Neuronal stem cell (in vitro differentiated cells): ENCODE measurements around the gene OS9. TPM values are rescaled to one million over a fixed set of nuclear protein-coding genes. Genes with fewer than 3 reads are reported as not detected.
"Not testable (repeated sequence)": the region's sequence is repeated elsewhere in the genome, so short reads cannot be mapped to it uniquely, and the experiment has no call there.

Experiments
- DNase-seq: peaks from one replicate; pipeline ENCODE4 v3.0.0-alpha.2; 2013; ENCODE audit warnings: low spot score
- H2AFZ ChIP-seq: one replicate; pipeline ENCODE4 v1.6.1; 2013; ENCODE audit warnings: mild to moderate bottlenecking, low read length, inconsistent platforms
- H2AK5ac ChIP-seq: 2 replicates; pipeline ENCODE4 v1.6.1; 2013; ENCODE audit warnings: low read depth, mild to moderate bottlenecking, inconsistent platforms, low read length, moderate library complexity, mixed read lengths
- H2BK120ac ChIP-seq: 2 replicates; pipeline ENCODE4 v1.6.1; 2013; ENCODE audit warnings: low read depth, mild to moderate bottlenecking, inconsistent platforms, low read length, moderate library complexity, mixed read lengths
- H2BK12ac ChIP-seq: one replicate; pipeline ENCODE4 v1.6.1; 2013; ENCODE audit warnings: low read length, inconsistent platforms
- H2BK15ac ChIP-seq: 2 replicates; pipeline ENCODE4 v1.6.1; 2013; ENCODE audit warnings: mild to moderate bottlenecking, low read length, inconsistent platforms, mixed read lengths
- H2BK5ac ChIP-seq: one replicate; pipeline ENCODE4 v1.6.1; 2013; ENCODE audit warnings: inconsistent platforms, mild to moderate bottlenecking, low read length, moderate library complexity
- H3K14ac ChIP-seq: one replicate; pipeline ENCODE4 v1.6.1; 2013; ENCODE audit warnings: low read length, inconsistent platforms
- H3K18ac ChIP-seq: 2 replicates; pipeline ENCODE4 v1.6.1; 2013; ENCODE audit warnings: low read length, inconsistent platforms
- H3K23ac ChIP-seq: 2 replicates; pipeline ENCODE4 v1.6.1; 2013; ENCODE audit warnings: low read depth, mild to moderate bottlenecking, mixed read lengths, low read length, inconsistent platforms; ENCODE audit not compliant: poor library complexity
- H3K27ac ChIP-seq: replicated peaks from 3 replicates; pipeline ENCODE4 v1.5.1; 2013; ENCODE audit warnings: low read length, inconsistent platforms
- H3K27me3 ChIP-seq, 3 experiments: 2 replicates each; pipeline ENCODE4 v1.6.1; 2013; ENCODE audit warnings: low read length in 3 of 3, mild to moderate bottlenecking in 2 of 3, inconsistent platforms in 1 of 3, low read depth in 1 of 3, mixed read lengths in 1 of 3, moderate library complexity in 1 of 3; ENCODE audit not compliant: control insufficient read depth in 3 of 3, insufficient read depth in 3 of 3
- H3K36me3 ChIP-seq, 2 donors: replicated peaks in 1 of 2; 2 replicates each; pipeline ENCODE4 v1.6.1; 2013; ENCODE audit warnings: low read length in 2 of 2; ENCODE audit not compliant: control insufficient read depth in 2 of 2, insufficient read depth in 2 of 2
- H3K4ac ChIP-seq: 2 replicates; pipeline ENCODE4 v1.6.1; 2013; ENCODE audit warnings: inconsistent platforms, mild to moderate bottlenecking, low read length, moderate library complexity
- H3K4me1 ChIP-seq, 2 donors: 1 replicate in 1 of 2; 2 replicates in 1 of 2; pipeline ENCODE4 v1.6.1; 2013; ENCODE audit warnings: low read length in 2 of 2, low read depth in 1 of 2; ENCODE audit not compliant: control insufficient read depth in 2 of 2, insufficient read depth in 1 of 2
- H3K4me2 ChIP-seq: one replicate; pipeline ENCODE4 v1.6.1; 2013; ENCODE audit warnings: mild to moderate bottlenecking, low read length, inconsistent platforms; ENCODE audit not compliant: insufficient read depth, poor library complexity, severe bottlenecking
- H3K4me3 ChIP-seq, 2 donors: 2 replicates each; pipeline ENCODE4 v1.5.1; 2013; ENCODE audit warnings: low read length in 2 of 2, mild to moderate bottlenecking in 2 of 2, inconsistent platforms in 1 of 2, moderate library complexity in 1 of 2
- H3K79me1 ChIP-seq: one replicate; pipeline ENCODE4 v1.6.1; 2013; ENCODE audit warnings: low read depth, mild to moderate bottlenecking, inconsistent platforms, low read length, moderate library complexity
- H3K9ac ChIP-seq: one replicate; pipeline ENCODE4 v1.6.1; 2013; ENCODE audit warnings: mild to moderate bottlenecking, low read depth, low read length, inconsistent platforms; ENCODE audit not compliant: poor library complexity
- H3K9me3 ChIP-seq, 2 donors: replicated peaks in 1 of 2; 2 replicates each; pipeline versions ENCODE3 to v1.6.1; 2013; ENCODE audit warnings: low read length in 2 of 2, mild to moderate bottlenecking in 2 of 2, inconsistent platforms in 1 of 2, low read depth in 1 of 2, mixed read lengths in 1 of 2, moderate library complexity in 1 of 2; ENCODE audit not compliant: control insufficient read depth in 2 of 2, insufficient read depth in 1 of 2
- H4K8ac ChIP-seq: one replicate; pipeline ENCODE4 v1.6.1; 2013; ENCODE audit warnings: low read depth, mild to moderate bottlenecking, inconsistent platforms, low read length, moderate library complexity
- H4K91ac ChIP-seq: one replicate; pipeline ENCODE4 v1.6.1; 2013; ENCODE audit warnings: low read length, low read depth, mild to moderate bottlenecking, inconsistent platforms; ENCODE audit not compliant: poor library complexity
- WGBS, 2 donors: extraction: QIAGEN DNeasy Blood & Tissue Kit; methylation state at CpG; one replicate each; pipeline ENCODE4 v1.1.7; 2013; ENCODE audit warnings: missing lambda C conversion rate in 2 of 2, mixed read lengths in 1 of 2; ENCODE audit not compliant: insufficient read length in 2 of 2, insufficient replicate concordance in 1 of 2; ENCODE audit errors: extremely low coverage in 2 of 2; 5-methylcytosine and 5-hydroxymethylcytosine counted together
- polyA plus RNA-seq, 2 experiments: library from polyadenylated mRNA; stranded (reverse); fragments of 200-250 nt; gene quantifications; one replicate each; pipeline ENCODE4 v1.2.3, GENCODE V29; 2013

The OS9 gene
- polyA plus RNA-seq (2013, experiment 1 of 2) = 46.7 TPM
- polyA plus RNA-seq (2013, experiment 2 of 2) = 45.7 TPM

- peak within 1 kb of the TSS; percentile 47 for H3K27ac ChIP-seq
- H3K9me3 ChIP-seq = no peaks in the 10 kb centered on the region
- no CpG with 5 or more reads among the region's 45 CpGs for WGBS, 2 donors
- no peak within 1 kb of the TSS for H2BK5ac ChIP-seq
- H2BK15ac ChIP-seq = no peak within 1 kb of the TSS
- H3K4me3 ChIP-seq = peak within 1 kb of the TSS; percentile 76 to 91
- peak within 1 kb of the TSS; percentile 80 for H3K4me2 ChIP-seq
- no peak within 1 kb of the TSS for H3K4ac ChIP-seq
- no peak within 1 kb of the TSS for H2BK12ac ChIP-seq
- no peaks in the 10 kb centered on the region for H3K27me3 ChIP-seq
- peak within 1 kb of the TSS; percentile 11 for H3K18ac ChIP-seq
- no peak within 1 kb of the TSS for H4K91ac ChIP-seq
- peak within 1 kb of the TSS; percentile 87 for H2AFZ ChIP-seq
- no peak within 1 kb of the TSS for H2BK120ac ChIP-seq
- peak within 1 kb of the TSS; percentile 93 for H3K9ac ChIP-seq
- no peak within 1 kb of the TSS for H2AK5ac ChIP-seq
- peaks cover 10 to 31% of the 10 kb centered on the region in 2 donors for H3K36me3 ChIP-seq
- DNase-seq = peak; percentile 99
- H3K14ac ChIP-seq = no peak within 1 kb of the TSS
- no peak within 1 kb of the TSS for H3K23ac ChIP-seq
- H4K8ac ChIP-seq = no peak within 1 kb of the TSS
- peaks cover 2% of the 10 kb centered on the region for H3K79me1 ChIP-seq
- peaks cover 5% of the 10 kb centered on the region in 2 donors for H3K4me1 ChIP-seq
These were observed at the start of gene OS9 for GRCh38 chr12:57693659-57694458. TSS of gene OS9 (plus strand) at chr12:57694132. CDS start at chr12:57694162, 30 bp downstream.

- not testable (repeated sequence) for H3K36me3 ChIP-seq, H4K8ac ChIP-seq, H4K91ac ChIP-seq, H3K4me3 ChIP-seq, H2AK5ac ChIP-seq, H2BK5ac ChIP-seq, H3K18ac ChIP-seq, H3K4ac ChIP-seq, H3K23ac ChIP-seq, H2BK15ac ChIP-seq, H3K79me1 ChIP-seq, H3K9ac ChIP-seq, H3K27me3 ChIP-seq, H2BK12ac ChIP-seq, H2BK120ac ChIP-seq, H3K27ac ChIP-seq, H3K9me3 ChIP-seq, H3K14ac ChIP-seq, H2AFZ ChIP-seq, H3K4me2 ChIP-seq, H3K4me1 ChIP-seq
- WGBS, 2 donors = no CpG with 5 or more reads among the region's 13 CpGs
- peak; percentile 33 for DNase-seq
These were observed 47.8 kb upstream of the OS9 start for GRCh38 chr12:57645990-57646658.

DNA sequence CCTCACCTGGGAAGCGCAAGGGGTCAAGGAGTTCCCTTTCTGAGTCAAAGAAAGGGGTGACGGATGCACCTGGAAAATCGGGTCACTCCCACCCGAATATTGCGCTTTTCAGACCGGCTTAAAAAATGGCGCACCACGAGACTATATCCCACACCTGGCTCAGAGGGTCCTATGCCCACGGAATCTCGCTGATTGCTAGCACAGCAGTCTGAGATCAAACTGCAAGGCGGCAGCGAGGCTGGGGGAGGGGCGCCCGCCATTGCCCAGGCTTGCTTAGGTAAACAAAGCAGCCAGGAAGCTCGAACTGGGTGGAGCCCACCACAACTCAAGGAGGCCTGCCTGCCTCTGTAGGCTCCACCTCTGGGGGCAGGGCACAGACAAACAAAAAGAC is 47.3 kb upstream of the OS9 start:
- not testable (repeated sequence) for H2BK5ac ChIP-seq

DNA sequence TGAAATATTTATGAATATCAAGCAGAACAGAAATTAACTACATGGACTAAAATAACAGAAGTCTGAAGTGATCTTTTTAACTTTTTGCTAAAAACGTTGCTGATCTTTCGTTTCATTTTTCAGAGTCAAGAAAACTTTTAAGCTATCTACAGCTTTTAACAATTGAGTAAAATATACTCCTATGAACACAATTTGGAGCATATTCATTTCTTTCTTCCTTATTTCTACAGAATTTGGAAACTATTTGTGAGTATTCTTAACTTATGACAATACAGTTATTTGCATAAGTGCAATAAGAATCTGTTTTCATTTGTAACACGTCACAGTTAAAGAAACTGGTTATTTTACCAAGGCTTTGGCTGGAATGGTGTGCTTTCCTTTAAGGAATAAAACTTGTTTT is 39.9 kb upstream of the OS9 start:
- WGBS, 2 donors = no CpG with 5 or more reads among the region's 3 CpGs
- H2BK5ac ChIP-seq = no peak overlapping the region
- no peaks in the 10 kb centered on the region for H3K4me1 ChIP-seq
- H3K18ac ChIP-seq = no peak overlapping the region
- no peak overlapping the region for H4K91ac ChIP-seq
- DNase-seq = no peak
- no peak overlapping the region for H3K4ac ChIP-seq
- H3K4me2 ChIP-seq = no peak overlapping the region
- H3K4me3 ChIP-seq = no peak overlapping the region
- no peak overlapping the region for H2AK5ac ChIP-seq
- no peak overlapping the region for H3K23ac ChIP-seq
- H3K79me1 ChIP-seq = no peaks in the 10 kb centered on the region
- H3K27me3 ChIP-seq = peaks cover 0 to 3% (median 0%) of the 10 kb centered on the region in 3 experiments
- no peaks in the 10 kb centered on the region for H3K36me3 ChIP-seq
- H2BK120ac ChIP-seq = no peak overlapping the region
- no peak overlapping the region for H2BK15ac ChIP-seq
- H3K9ac ChIP-seq = no peak overlapping the region
- no peak overlapping the region for H3K14ac ChIP-seq
- H4K8ac ChIP-seq = no peak overlapping the region
- H2AFZ ChIP-seq = no peak overlapping the region
- H2BK12ac ChIP-seq = no peak overlapping the region
- H3K27ac ChIP-seq = no peak overlapping the region
- peaks cover 2% of the 10 kb centered on the region in 2 donors for H3K9me3 ChIP-seq

More for the DNA sequence above, 47.3 kb upstream of the OS9 start:
- not testable (repeated sequence) for H4K91ac ChIP-seq, DNase-seq, H3K4me1 ChIP-seq, H2AK5ac ChIP-seq, H3K4me2 ChIP-seq, H3K9ac ChIP-seq, H3K18ac ChIP-seq, H3K14ac ChIP-seq, H2AFZ ChIP-seq, H3K36me3 ChIP-seq, H2BK120ac ChIP-seq, H4K8ac ChIP-seq, H3K4ac ChIP-seq, H3K23ac ChIP-seq, H3K27ac ChIP-seq, H3K4me3 ChIP-seq, H2BK12ac ChIP-seq, H3K27me3 ChIP-seq, H3K79me1 ChIP-seq, H2BK15ac ChIP-seq, H3K9me3 ChIP-seq
- no CpG with 5 or more reads among the region's 15 CpGs for WGBS, 2 donors
